Activated T-cell treated with anti-CD3 and anti-CD28 coated beads, Interleukin-2, amount 50 U/mL, for 72 hours (primary cell): ENCODE results near the gene STRN3. TPM values are rescaled to one million over a fixed set of nuclear protein-coding genes. Genes with fewer than 3 reads are reported as not detected.
A peak's percentile ranks its signal among the peaks of the same experiment; 100 is the strongest.
"Not testable (repeated sequence)": the region's sequence is repeated elsewhere in the genome, so short reads cannot be mapped to it uniquely, and the experiment has no call there.

Source experiments
- ATAC-seq, 2 donors: fragments of 150-1000 bp; cut with Tn5 transposase; replicated peaks in 1 of 2; 2 replicates each; pipeline ENCODE4 v1.10.0; 2021; ENCODE audit warnings: moderate library complexity in 2 of 2, mild to moderate bottlenecking in 1 of 2
- DNase-seq, 2 donors: peaks; one replicate each; pipeline ENCODE4 v3.0.0; 2021 to 2022; ENCODE audit warnings: mixed read lengths in 1 of 2
- H3K27ac Mint-ChIP-seq: one replicate; pipeline ENCODE4 v1.8.0; 2022; ENCODE audit warnings: mild to moderate bottlenecking, moderate library complexity, mixed read lengths
- H3K27me3 Mint-ChIP-seq: one replicate; pipeline ENCODE4 v1.8.0; 2022; ENCODE audit warnings: low read depth, mixed read lengths
- H3K36me3 Mint-ChIP-seq, 2 donors: one replicate each; pipeline ENCODE4 v1.8.0; 2022; ENCODE audit warnings: mixed read lengths in 2 of 2, mild to moderate bottlenecking in 1 of 2; ENCODE audit not compliant: insufficient read depth in 2 of 2
- H3K4me1 Mint-ChIP-seq: one replicate; pipeline ENCODE4 v1.8.0; 2022; ENCODE audit warnings: low read depth, mixed read lengths
- H3K4me3 Mint-ChIP-seq, 2 donors: one replicate each; pipeline ENCODE4 v1.8.0; 2022; ENCODE audit warnings: mild to moderate bottlenecking in 2 of 2, mixed read lengths in 2 of 2, moderate library complexity in 2 of 2
- H3K9me3 Mint-ChIP-seq, 2 donors: one replicate each; pipeline ENCODE4 v1.8.0; 2022; ENCODE audit warnings: mixed read lengths in 2 of 2
- total RNA-seq, 2 donors: library from RNA; stranded (reverse); gene quantifications; one replicate each; pipeline ENCODE4 v1.2.3, GENCODE V29; 2022

STRN3 gene
- total RNA-seq, 2 donors from 2014 or later: 19.7 to 24.5 TPM

DNA sequence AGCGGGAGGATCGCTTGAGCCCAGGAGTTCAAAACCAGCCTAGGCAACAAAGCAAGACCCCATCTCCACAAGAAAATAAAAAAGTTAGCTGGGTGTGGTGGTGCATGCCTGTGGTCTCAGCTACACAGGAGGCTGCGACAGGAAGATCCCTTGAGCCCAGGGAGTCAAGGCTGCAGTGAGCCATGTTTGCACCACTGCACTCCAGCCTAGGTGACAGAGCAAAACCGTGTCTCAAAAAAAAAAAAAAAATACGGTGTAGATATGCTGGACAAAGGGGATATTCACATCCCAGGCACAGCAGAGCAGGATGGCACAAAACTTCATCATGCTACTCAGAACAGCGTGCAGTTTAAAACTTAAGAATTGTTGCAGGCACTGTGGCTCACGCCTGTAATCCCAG lies 24.8 kb upstream of the STRN3 start:
- Mint-ChIP-seq H3K27me3 (no peaks in the 10 kb centered on the region), H3K9me3 (no peaks in the 10 kb centered on the region), H3K4me3 (no peak overlapping the region), H3K4me1 (peaks cover 10% of the 10 kb centered on the region), H3K36me3 (no peaks in the 10 kb centered on the region), H3K27ac (no peak overlapping the region)
- no peak for ATAC-seq
- no peak for DNase-seq

DNA sequence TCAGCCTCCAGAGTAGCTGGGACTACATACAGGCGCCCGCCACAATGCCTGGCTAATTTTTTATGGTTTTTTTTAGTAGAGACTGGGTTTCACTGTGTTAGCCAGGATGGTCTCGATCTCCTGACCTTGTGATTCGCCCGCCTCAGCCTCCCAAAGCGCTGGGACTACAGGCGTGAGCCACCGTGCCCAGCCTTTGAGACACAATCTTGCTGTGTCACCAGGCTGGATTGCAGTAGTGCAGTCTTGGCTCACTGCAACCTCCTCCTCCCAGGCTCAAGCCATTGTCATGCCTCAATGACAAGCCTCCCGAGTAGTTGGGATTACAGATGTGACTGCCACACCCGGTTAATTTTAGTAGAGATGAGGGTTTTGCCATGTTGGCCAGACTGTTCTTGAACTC lies 21.3 kb upstream of the STRN3 start:
- no peaks in the 10 kb centered on the region for H3K27me3 Mint-ChIP-seq
- H3K4me3 Mint-ChIP-seq: no peak overlapping the region
- peaks cover 10% of the 10 kb centered on the region for H3K4me1 Mint-ChIP-seq
- no peaks in the 10 kb centered on the region for H3K9me3 Mint-ChIP-seq
- ATAC-seq (no peak), DNase-seq (no peak)
- H3K36me3 Mint-ChIP-seq: no peaks in the 10 kb centered on the region
- H3K27ac Mint-ChIP-seq: no peak overlapping the region

GRCh38 chr14:31045501-31046080 lies 19.4 kb upstream of the STRN3 start:
- DNase-seq (no peak), ATAC-seq (no peak)
- H3K27me3 Mint-ChIP-seq: no peaks in the 10 kb centered on the region
- H3K4me3 Mint-ChIP-seq: no peak overlapping the region
- no peak overlapping the region for H3K27ac Mint-ChIP-seq
- peaks cover 10% of the 10 kb centered on the region for H3K4me1 Mint-ChIP-seq
- no peaks in the 10 kb centered on the region for H3K9me3 Mint-ChIP-seq
- no peaks in the 10 kb centered on the region for H3K36me3 Mint-ChIP-seq

GRCh38 chr14:31043379-31043778 lies 17.2 kb upstream of the STRN3 start:
- Mint-ChIP-seq H3K27me3 (no peaks in the 10 kb centered on the region), H3K36me3 (no peaks in the 10 kb centered on the region), H3K4me1 (peaks cover 10% of the 10 kb centered on the region), H3K27ac (no peak overlapping the region), H3K9me3 (no peaks in the 10 kb centered on the region), H3K4me3 (no peak overlapping the region)
- ATAC-seq (no peak), DNase-seq (no peak)

DNA sequence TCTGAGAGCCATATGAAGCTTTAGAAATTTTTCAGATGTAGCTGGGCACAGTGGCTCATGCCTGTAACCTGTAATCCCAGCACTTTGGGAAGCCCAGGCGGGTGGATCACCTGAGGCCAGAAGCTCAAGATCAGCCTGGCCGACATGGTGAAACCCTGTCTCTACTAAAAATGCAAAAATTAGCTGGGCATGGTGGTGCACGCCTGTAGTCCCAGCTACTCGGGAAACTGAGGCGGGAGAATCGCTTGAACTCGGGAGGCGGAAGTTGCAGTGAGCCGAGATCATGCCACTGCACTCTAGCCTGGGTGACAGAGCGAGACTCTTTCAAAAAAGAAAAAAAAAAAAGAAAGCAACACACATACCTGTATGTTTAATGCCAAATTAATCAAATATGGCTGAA lies 16.7 kb upstream of the STRN3 start:
- H3K4me3 Mint-ChIP-seq, ATAC-seq, H3K9me3 Mint-ChIP-seq, H3K36me3 Mint-ChIP-seq, H3K27ac Mint-ChIP-seq, DNase-seq, H3K27me3 Mint-ChIP-seq: not testable (repeated sequence)
- H3K4me1 Mint-ChIP-seq: peaks cover 10% of the 10 kb centered on the region

- no peaks in the 10 kb centered on the region for H3K27me3 Mint-ChIP-seq
- no peak overlapping the region for H3K27ac Mint-ChIP-seq
- no peaks in the 10 kb centered on the region for H3K9me3 Mint-ChIP-seq
- ATAC-seq (no peak), DNase-seq (no peak)
- no peaks in the 10 kb centered on the region for H3K36me3 Mint-ChIP-seq
- H3K4me3 Mint-ChIP-seq: no peak overlapping the region
- peaks cover 9% of the 10 kb centered on the region for H3K4me1 Mint-ChIP-seq
Measured at GRCh38 chr14:31042300-31042699, 16.1 kb upstream of the STRN3 start.

GRCh38 chr14:31038521-31039166 lies 12.5 kb upstream of the STRN3 start:
- H3K4me1 Mint-ChIP-seq: no peaks in the 10 kb centered on the region
- no peak overlapping the region for H3K4me3 Mint-ChIP-seq
- H3K27ac Mint-ChIP-seq: no peak overlapping the region
- no peaks in the 10 kb centered on the region for H3K36me3 Mint-ChIP-seq
- ATAC-seq: no peak
- no peaks in the 10 kb centered on the region for H3K9me3 Mint-ChIP-seq
- no peaks in the 10 kb centered on the region for H3K27me3 Mint-ChIP-seq
- no peak for DNase-seq

DNA sequence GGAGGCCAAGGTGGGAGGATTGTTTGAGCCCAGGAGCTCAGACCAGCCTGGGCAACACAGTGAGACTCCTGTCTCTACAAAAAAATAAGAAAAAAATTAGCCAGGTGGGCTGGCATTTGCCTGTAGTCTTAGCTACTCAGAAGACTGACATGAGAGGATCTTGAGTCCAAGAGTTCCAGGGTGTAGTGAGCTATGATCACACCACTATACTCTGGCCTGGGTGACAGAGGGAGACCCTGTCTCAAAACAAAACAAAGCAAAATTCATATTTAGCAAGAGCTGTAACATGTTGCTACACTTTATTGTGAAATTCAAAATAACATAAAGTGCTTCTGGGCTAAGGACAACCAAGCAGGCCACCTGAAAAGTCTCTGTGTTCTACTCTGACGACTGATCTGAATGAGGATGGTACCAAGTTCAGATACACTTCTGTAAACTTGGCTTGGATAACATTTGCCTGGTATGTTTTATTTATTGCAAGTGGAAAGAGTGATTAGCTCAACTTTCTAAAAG lies 11.6 kb upstream of the STRN3 start:
- ATAC-seq (no peak), DNase-seq (no peak)
- Mint-ChIP-seq H3K27ac (no peak overlapping the region), H3K4me1 (peaks cover 6% of the 10 kb centered on the region), H3K4me3 (no peak overlapping the region), H3K36me3 (no peaks in the 10 kb centered on the region), H3K27me3 (no peaks in the 10 kb centered on the region), H3K9me3 (no peaks in the 10 kb centered on the region)

GRCh38 chr14:31036552-31036951 lies 10.4 kb upstream of the STRN3 start:
- Mint-ChIP-seq H3K9me3 (no peaks in the 10 kb centered on the region), H3K4me1 (peaks cover 17% of the 10 kb centered on the region), H3K27me3 (no peaks in the 10 kb centered on the region), H3K27ac (no peak overlapping the region), H3K4me3 (no peak overlapping the region), H3K36me3 (no peaks in the 10 kb centered on the region)
- no peak for ATAC-seq
- no peak for DNase-seq

DNA sequence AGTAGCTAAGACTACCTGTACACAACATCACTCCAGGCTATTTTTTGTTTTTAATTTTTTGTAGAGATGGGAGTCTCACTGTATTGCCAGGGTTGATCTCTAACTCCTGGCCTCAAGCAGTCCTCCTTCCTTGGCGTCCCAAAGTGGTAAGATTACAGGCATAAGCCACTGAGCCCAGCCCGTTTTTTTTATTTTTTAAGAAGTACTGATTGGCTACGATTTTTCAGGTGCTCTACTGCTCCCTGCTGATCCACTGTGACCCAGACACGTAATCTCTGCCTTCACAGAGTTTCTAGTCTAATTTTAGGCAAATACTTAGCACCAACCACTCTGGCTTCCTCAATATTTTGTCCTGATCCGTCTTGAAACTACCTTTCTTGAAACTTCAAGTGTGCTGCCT lies 4.3 kb upstream of the STRN3 start:
- peaks cover 60% of the 10 kb centered on the region for H3K4me1 Mint-ChIP-seq
- no peak overlapping the region for H3K4me3 Mint-ChIP-seq
- no peaks in the 10 kb centered on the region for H3K27me3 Mint-ChIP-seq
- H3K9me3 Mint-ChIP-seq: no peaks in the 10 kb centered on the region
- DNase-seq: no peak
- H3K27ac Mint-ChIP-seq: peak overlapping the region; percentile 42
- ATAC-seq: no peak
- peaks cover 0 to 2% of the 10 kb centered on the region in 2 donors for H3K36me3 Mint-ChIP-seq

- peak overlapping the region; percentile 42 to 65 for H3K4me3 Mint-ChIP-seq
- peaks cover 69% of the 10 kb centered on the region for H3K4me1 Mint-ChIP-seq
Measured at GRCh38 chr14:31029016-31029970, 3.1 kb upstream of the STRN3 start.

DNA sequence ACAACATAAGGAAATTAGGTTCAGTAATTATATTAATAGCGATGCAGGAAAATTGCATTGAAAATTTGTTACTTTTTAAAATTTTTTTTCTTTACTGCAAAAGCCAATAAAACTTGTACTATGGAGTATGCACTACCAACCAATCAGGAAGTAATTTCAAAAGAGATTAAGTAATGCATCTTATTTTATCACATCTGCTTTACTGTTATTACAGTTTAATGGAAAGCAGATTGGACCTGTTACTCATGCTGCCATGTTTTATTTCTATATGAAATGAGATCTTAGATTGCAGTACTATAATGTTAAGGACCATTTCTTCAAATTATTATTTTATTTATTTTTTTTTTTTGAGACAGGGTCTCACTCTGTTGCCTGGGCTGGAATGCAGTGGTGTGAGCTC lies 1.7 kb upstream of the STRN3 start:
- Mint-ChIP-seq H3K36me3 (peaks cover 4 to 7% of the 10 kb centered on the region in 2 donors), H3K4me3 (no peak overlapping the region), H3K27ac (no peak overlapping the region), H3K4me1 (peaks cover 75% of the 10 kb centered on the region), H3K27me3 (no peaks in the 10 kb centered on the region), H3K9me3 (no peaks in the 10 kb centered on the region)
- ATAC-seq (no peak), DNase-seq (no peak)

More at GRCh38 chr14:31029016-31029970, 3.1 kb upstream of the STRN3 start:
- ATAC-seq (no peak), DNase-seq (no peak)
- peaks cover 2 to 7% of the 10 kb centered on the region in 2 donors for H3K36me3 Mint-ChIP-seq
- H3K9me3 Mint-ChIP-seq: no peaks in the 10 kb centered on the region
- H3K27me3 Mint-ChIP-seq: no peaks in the 10 kb centered on the region
- peak overlapping the region; percentile 49 for H3K27ac Mint-ChIP-seq
